Astrocyte (in vitro differentiated cells and primary cell): ENCODE results near the gene CLASP1. TPM values are rescaled to one million over a fixed set of nuclear protein-coding genes. Genes with fewer than 3 reads are reported as not detected.
"Not testable (repeated sequence)": the region's sequence is repeated elsewhere in the genome, so short reads cannot be mapped to it uniquely, and the experiment has no call there.

Source experiments
- DNase-seq: peaks from one replicate; pipeline ENCODE4 v3.0.0-alpha.2; 2010; ENCODE audit warnings: low read depth
- FAIRE-seq: peaks from 2 replicates; lab custom pipeline; 2011; peaks lifted over from hg19 to GRCh38; lab: Jason Lieb, UNC
- H2AFZ ChIP-seq: 2 replicates; pipeline ENCODE4 v1.6.0; 2012; ENCODE audit warnings: low read depth, low read length, inconsistent platforms
- H3K27ac ChIP-seq: 2 replicates; pipeline ENCODE4 v1.5.1; 2011; ENCODE audit warnings: low read depth, low read length, inconsistent platforms
- H3K27me3 ChIP-seq: 2 replicates; pipeline ENCODE4 v1.6.0; 2011; ENCODE audit warnings: low read length, inconsistent platforms; ENCODE audit not compliant: insufficient read depth
- H3K36me3 ChIP-seq: 2 replicates; pipeline ENCODE4 v1.5.1; 2011; ENCODE audit warnings: low read length, inconsistent platforms; ENCODE audit not compliant: insufficient read depth
- H3K4me1 ChIP-seq: 2 replicates; pipeline ENCODE4 v1.5.1; 2011; ENCODE audit warnings: low read length, inconsistent platforms; ENCODE audit not compliant: insufficient read depth
- H3K4me2 ChIP-seq: 2 replicates; pipeline ENCODE4 v1.6.0; 2012; ENCODE audit warnings: low read length, inconsistent platforms
- H3K4me3 ChIP-seq: 2 replicates; pipeline ENCODE4 v1.5.1; 2011; ENCODE audit warnings: low read depth, mild to moderate bottlenecking, low read length, inconsistent platforms; ENCODE audit not compliant: insufficient read depth
- H3K79me2 ChIP-seq: 2 replicates; pipeline ENCODE4 v1.6.0; 2012; ENCODE audit warnings: mild to moderate bottlenecking, low read length, inconsistent platforms; ENCODE audit not compliant: insufficient read depth
- H3K9ac ChIP-seq: 2 replicates; pipeline ENCODE4 v1.6.0; 2012; ENCODE audit warnings: mild to moderate bottlenecking, low read length, inconsistent platforms
- H3K9me3 ChIP-seq: 2 replicates; pipeline ENCODE4 v1.5.1; 2012; ENCODE audit warnings: low read depth, mild to moderate bottlenecking, low read length, inconsistent platforms; ENCODE audit not compliant: insufficient read depth
- H4K20me1 ChIP-seq: 2 replicates; pipeline ENCODE4 v1.6.0; 2012; ENCODE audit warnings: low read length, inconsistent platforms; ENCODE audit not compliant: insufficient read depth
- H3K27ac Mint-ChIP-seq: one replicate; pipeline ENCODE4 v1.8.0; 2021; ENCODE audit warnings: mild to moderate bottlenecking, mixed read lengths; ENCODE audit not compliant: unreplicated experiment
- H3K27me3 Mint-ChIP-seq: one replicate; pipeline ENCODE4 v1.8.0; 2021; ENCODE audit warnings: low read depth, mixed read lengths; ENCODE audit not compliant: unreplicated experiment
- H3K36me3 Mint-ChIP-seq: one replicate; pipeline ENCODE4 v1.8.0; 2021; ENCODE audit warnings: low read depth, mixed read lengths; ENCODE audit not compliant: unreplicated experiment
- H3K4me1 Mint-ChIP-seq: one replicate; pipeline ENCODE4 v1.8.0; 2021; ENCODE audit warnings: low read depth, mixed read lengths; ENCODE audit not compliant: unreplicated experiment
- H3K4me3 Mint-ChIP-seq: one replicate; pipeline ENCODE4 v1.8.0; 2021; ENCODE audit warnings: mild to moderate bottlenecking, moderate library complexity, mixed read lengths; ENCODE audit not compliant: unreplicated experiment
- H3K9me3 Mint-ChIP-seq: one replicate; pipeline ENCODE4 v1.8.0; 2021; ENCODE audit warnings: mild to moderate bottlenecking, mixed read lengths; ENCODE audit not compliant: unreplicated experiment
- CTCF ChIP-seq: IDR thresholded peaks from 2 replicates; pipeline ENCODE4 v1.5.1; 2011; ENCODE audit warnings: low read depth, mild to moderate bottlenecking, inconsistent platforms, low read length, moderate library complexity; ENCODE audit not compliant: insufficient read depth
- EZH2 ChIP-seq: IDR thresholded peaks from 2 replicates; pipeline ENCODE4 v1.6.1; 2012; ENCODE audit warnings: mild to moderate bottlenecking, low read length, inconsistent platforms; ENCODE audit not compliant: insufficient read depth
- total RNA-seq: library from RNA; stranded (reverse); gene quantifications from 2 replicates; pipeline ENCODE4 v1.2.1, GENCODE V29; 2021

CLASP1 gene
- total RNA-seq, 1 donor from 2014 or later, result 56.7 TPM

- peaks cover 49% of the 10 kb centered on the region for H4K20me1 ChIP-seq
Observed at GRCh38 chr2:121643877-121644276, 5.4 kb downstream of the CLASP1 start.

GRCh38 chr2:121640380-121641316 lies 8.6 kb downstream of the CLASP1 start:
- Histone ChIP-seq H2AFZ (no peak overlapping the region), H4K20me1 (peaks cover 54% of the 10 kb centered on the region), H3K27me3 (no peaks in the 10 kb centered on the region), H3K27ac (no peak overlapping the region), H3K4me3 (no peak overlapping the region), H3K79me2 (peaks cover 97% of the 10 kb centered on the region), H3K36me3 (peaks cover 2% of the 10 kb centered on the region), H3K4me1 (no peaks in the 10 kb centered on the region), H3K9me3 (no peaks in the 10 kb centered on the region), H3K9ac (no peak overlapping the region), H3K4me2 (no peak overlapping the region)
- H3K4me1 Mint-ChIP-seq, result peaks cover 8% of the 10 kb centered on the region
- H3K36me3 Mint-ChIP-seq, result peaks cover 10% of the 10 kb centered on the region
- no peaks in the 10 kb centered on the region for H3K9me3 Mint-ChIP-seq
- no peak overlapping the region for H3K4me3 Mint-ChIP-seq
- TF ChIP-seq EZH2 (no peak), CTCF (no peak)
- no peak for FAIRE-seq
- H3K27me3 Mint-ChIP-seq, result no peaks in the 10 kb centered on the region
- DNase-seq, result no peak
- peak overlapping the region; percentile 8 for H3K27ac Mint-ChIP-seq

More at GRCh38 chr2:121643877-121644276, 5.4 kb downstream of the CLASP1 start:
- H3K27ac Mint-ChIP-seq, result no peak overlapping the region
- Histone ChIP-seq H3K36me3 (peaks cover 2% of the 10 kb centered on the region), H3K4me3 (no peak overlapping the region), H3K27ac (no peak overlapping the region), H2AFZ (no peak overlapping the region), H3K4me2 (no peak overlapping the region), H3K9me3 (no peaks in the 10 kb centered on the region), H3K27me3 (no peaks in the 10 kb centered on the region), H3K9ac (no peak overlapping the region), H3K4me1 (peaks cover 8% of the 10 kb centered on the region), H3K79me2 (peaks cover 100% of the 10 kb centered on the region)
- H3K36me3 Mint-ChIP-seq, result peaks cover 7% of the 10 kb centered on the region
- no peak overlapping the region for H3K4me3 Mint-ChIP-seq
- DNase-seq (no peak), FAIRE-seq (no peak)
- TF ChIP-seq EZH2 (no peak), CTCF (no peak)
- H3K9me3 Mint-ChIP-seq, result no peaks in the 10 kb centered on the region
- no peaks in the 10 kb centered on the region for H3K27me3 Mint-ChIP-seq
- H3K4me1 Mint-ChIP-seq, result peaks cover 8% of the 10 kb centered on the region

GRCh38 chr2:121639846-121640245 lies 9.4 kb downstream of the CLASP1 start:
- not testable (repeated sequence) for FAIRE-seq, H3K36me3 Mint-ChIP-seq, H3K9me3 Mint-ChIP-seq, H3K9ac ChIP-seq, H3K4me3 Mint-ChIP-seq, H3K36me3 ChIP-seq, H3K4me1 ChIP-seq, H3K27ac ChIP-seq, H3K4me3 ChIP-seq, H3K27me3 ChIP-seq, H3K4me2 ChIP-seq, H3K27me3 Mint-ChIP-seq, DNase-seq, H2AFZ ChIP-seq, H3K4me1 Mint-ChIP-seq, H3K27ac Mint-ChIP-seq, H3K9me3 ChIP-seq
- H3K79me2 ChIP-seq, result peaks cover 97% of the 10 kb centered on the region
- H4K20me1 ChIP-seq, result peaks cover 48% of the 10 kb centered on the region
